ENCODE data around the gene ZNF628.

DNA sequence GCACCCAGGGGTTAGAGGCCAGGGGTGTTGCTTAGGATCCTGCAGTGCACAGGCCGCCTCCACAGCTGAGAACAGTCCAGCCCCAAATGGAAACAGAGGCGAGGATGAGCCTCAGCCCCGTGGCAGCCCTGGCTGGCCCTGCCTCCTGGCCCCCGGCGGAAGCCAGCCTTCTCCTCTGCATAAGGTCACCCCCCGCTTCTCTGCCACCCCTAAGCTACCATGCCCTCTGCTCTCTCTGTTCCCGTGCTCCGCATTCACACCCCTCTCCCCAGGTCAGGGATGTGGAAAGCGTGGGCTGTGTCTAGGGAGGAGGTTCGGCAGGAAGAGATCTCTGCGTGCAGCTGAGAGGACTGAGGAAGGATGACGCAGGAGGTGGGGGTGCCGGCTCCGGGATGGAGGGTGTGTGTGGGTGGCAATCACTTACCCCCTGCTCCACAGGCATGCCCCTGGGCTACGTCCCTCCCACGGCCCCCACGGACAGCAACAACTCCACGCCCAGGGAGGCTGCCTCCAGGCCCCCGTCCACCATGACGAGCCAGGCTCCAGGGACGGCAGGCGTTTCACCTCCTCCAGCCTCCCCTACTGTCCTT, 17.9 kb downstream of the ZNF628 start:
- no peak for TF ChIP-seq EZH2phosphoT487 (IDR thresholded peaks at IDR 0.05; ENCODE audit: borderline replicate concordance)
- TF ChIP-seq, protein P1, sequence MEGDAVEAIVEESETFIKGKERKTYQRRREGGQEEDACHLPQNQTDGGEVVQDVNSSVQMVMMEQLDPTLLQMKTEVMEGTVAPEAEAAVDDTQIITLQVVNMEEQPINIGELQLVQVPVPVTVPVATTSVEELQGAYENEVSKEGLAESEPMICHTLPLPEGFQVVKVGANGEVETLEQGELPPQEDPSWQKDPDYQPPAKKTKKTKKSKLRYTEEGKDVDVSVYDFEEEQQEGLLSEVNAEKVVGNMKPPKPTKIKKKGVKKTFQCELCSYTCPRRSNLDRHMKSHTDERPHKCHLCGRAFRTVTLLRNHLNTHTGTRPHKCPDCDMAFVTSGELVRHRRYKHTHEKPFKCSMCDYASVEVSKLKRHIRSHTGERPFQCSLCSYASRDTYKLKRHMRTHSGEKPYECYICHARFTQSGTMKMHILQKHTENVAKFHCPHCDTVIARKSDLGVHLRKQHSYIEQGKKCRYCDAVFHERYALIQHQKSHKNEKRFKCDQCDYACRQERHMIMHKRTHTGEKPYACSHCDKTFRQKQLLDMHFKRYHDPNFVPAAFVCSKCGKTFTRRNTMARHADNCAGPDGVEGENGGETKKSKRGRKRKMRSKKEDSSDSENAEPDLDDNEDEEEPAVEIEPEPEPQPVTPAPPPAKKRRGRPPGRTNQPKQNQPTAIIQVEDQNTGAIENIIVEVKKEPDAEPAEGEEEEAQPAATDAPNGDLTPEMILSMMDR (conservative IDR thresholded peaks at IDR 0.05; ENCODE audit: low read length): no peak
